ENCODE measurements around the gene LENG1. TPM values are rescaled to one million over a fixed set of nuclear protein-coding genes. Genes with fewer than 3 reads are reported as not detected.

LENG1 gene
- total and polyA plus RNA-seq, 9 donors = 5.2 to 14.0 (median 8.5) TPM

GRCh38 chr19:54148158-54148557 is 11.4 kb downstream of the LENG1 start:
- Histone ChIP-seq H3K27me3 (no peaks in the 10 kb centered on the region), H3K36me3 (no peaks in the 10 kb centered on the region), H3K27ac (peak overlapping the region in 1 of 2 donors; percentile 66), H3K4me3 (no peak overlapping the region), H3K4me1 (ENCODE audit: insufficient read depth) (peaks cover 3% of the 10 kb centered on the region), H3K9me3 (no peaks in the 10 kb centered on the region)
- peak in 1 of 5 donors; percentile 59 for DNase-seq
- 50 to 61% (median 59%) methylated on average over 14 to 19 of the region's 19 CpGs for WGBS, 3 donors
- intact Hi-C loops (cut with DNase I) = no loop called here
- TF ChIP-seq, protein P1, sequence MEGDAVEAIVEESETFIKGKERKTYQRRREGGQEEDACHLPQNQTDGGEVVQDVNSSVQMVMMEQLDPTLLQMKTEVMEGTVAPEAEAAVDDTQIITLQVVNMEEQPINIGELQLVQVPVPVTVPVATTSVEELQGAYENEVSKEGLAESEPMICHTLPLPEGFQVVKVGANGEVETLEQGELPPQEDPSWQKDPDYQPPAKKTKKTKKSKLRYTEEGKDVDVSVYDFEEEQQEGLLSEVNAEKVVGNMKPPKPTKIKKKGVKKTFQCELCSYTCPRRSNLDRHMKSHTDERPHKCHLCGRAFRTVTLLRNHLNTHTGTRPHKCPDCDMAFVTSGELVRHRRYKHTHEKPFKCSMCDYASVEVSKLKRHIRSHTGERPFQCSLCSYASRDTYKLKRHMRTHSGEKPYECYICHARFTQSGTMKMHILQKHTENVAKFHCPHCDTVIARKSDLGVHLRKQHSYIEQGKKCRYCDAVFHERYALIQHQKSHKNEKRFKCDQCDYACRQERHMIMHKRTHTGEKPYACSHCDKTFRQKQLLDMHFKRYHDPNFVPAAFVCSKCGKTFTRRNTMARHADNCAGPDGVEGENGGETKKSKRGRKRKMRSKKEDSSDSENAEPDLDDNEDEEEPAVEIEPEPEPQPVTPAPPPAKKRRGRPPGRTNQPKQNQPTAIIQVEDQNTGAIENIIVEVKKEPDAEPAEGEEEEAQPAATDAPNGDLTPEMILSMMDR (IDR thresholded peaks at IDR 0.05) = no peak
- no peak for TF ChIP-seq POLR2A (IDR thresholded peaks at IDR 0.05)
- TF ChIP-seq EP300 (IDR thresholded peaks at IDR 0.05) = no peak

GRCh38 chr19:54147676-54148075 is 11.8 kb downstream of the LENG1 start:
- Histone ChIP-seq H3K9me3 (no peaks in the 10 kb centered on the region), H3K4me1 (ENCODE audit: insufficient read depth) (peaks cover 3% of the 10 kb centered on the region), H3K27ac (peak overlapping the region in 1 of 2 donors; percentile 66), H3K4me3 (no peak overlapping the region), H3K27me3 (no peaks in the 10 kb centered on the region), H3K36me3 (no peaks in the 10 kb centered on the region)
- peak in 3 of 5 donors; percentile 64 to 73 (median 64) for DNase-seq
- no peak for TF ChIP-seq POLR2A (IDR thresholded peaks at IDR 0.05)
- TF ChIP-seq EP300 (IDR thresholded peaks at IDR 0.05) = no peak
- TF ChIP-seq, protein P1 (IDR thresholded peaks at IDR 0.05) = no peak
- WGBS, 3 donors = 18 to 29% (median 22%) methylated on average over 3 of the region's 3 CpGs
- intact Hi-C loops (cut with DNase I) = no loop called here

DNA sequence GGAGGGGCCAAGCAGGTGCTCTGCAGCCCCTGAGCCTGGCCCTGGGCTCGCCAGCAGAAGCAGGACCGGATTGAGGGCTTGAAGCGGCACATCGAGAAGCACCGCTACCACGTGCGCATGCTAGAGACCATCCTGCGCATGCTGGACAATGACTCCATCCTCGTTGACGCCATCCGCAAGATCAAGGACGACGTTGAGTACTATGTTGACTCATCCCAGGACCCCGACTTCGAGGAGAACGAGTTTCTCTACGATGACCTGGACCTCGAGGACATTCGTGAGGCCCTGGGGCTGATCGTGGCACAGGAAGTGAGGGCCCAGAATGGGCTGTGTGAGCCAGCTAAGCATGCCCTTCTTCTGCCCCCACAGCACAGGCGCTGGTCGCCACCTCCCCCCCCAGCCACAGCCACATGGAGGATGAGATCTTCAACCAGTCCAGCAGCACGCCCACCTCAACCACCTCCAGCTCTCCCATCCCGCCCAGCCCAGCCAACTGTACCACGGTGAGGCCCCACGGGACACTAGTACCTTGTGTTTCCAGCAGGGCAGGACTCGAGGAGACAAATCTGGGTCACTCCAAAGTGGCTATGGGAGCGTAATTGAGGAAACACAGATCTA is 13.9 kb downstream of the LENG1 start:
- no peak for TF ChIP-seq POLR2A (IDR thresholded peaks at IDR 0.05)
- TF ChIP-seq EP300 (IDR thresholded peaks at IDR 0.05) = no peak
- TF ChIP-seq, protein P1 (IDR thresholded peaks at IDR 0.05) = no peak
- no peaks in the 10 kb centered on the region for H3K27me3 ChIP-seq
- no peaks in the 10 kb centered on the region for H3K36me3 ChIP-seq
- H3K27ac ChIP-seq = no peak overlapping the region
- 87 to 93% (median 88%) methylated on average over 28 of the region's 28 CpGs for WGBS, 3 donors
- DNase-seq = no peak
- H3K4me1 ChIP-seq (ENCODE audit: insufficient read depth) = peaks cover 3% of the 10 kb centered on the region
- H3K9me3 ChIP-seq = no peaks in the 10 kb centered on the region
- intact Hi-C loops (cut with DNase I) = no loop called here
- no peak overlapping the region for H3K4me3 ChIP-seq

- Histone ChIP-seq H3K27ac (no peak overlapping the region), H3K4me3 (no peak overlapping the region), H3K27me3 (no peaks in the 10 kb centered on the region), H3K4me1 (ENCODE audit: insufficient read depth) (peaks cover 4% of the 10 kb centered on the region), H3K36me3 (no peaks in the 10 kb centered on the region), H3K9me3 (no peaks in the 10 kb centered on the region)
- 82 to 89% (median 85%) methylated on average over 7 of the region's 7 CpGs for WGBS, 3 donors
- DNase-seq = no peak
- TF ChIP-seq POLR2A (IDR thresholded peaks at IDR 0.05) (no peak), EP300 (IDR thresholded peaks at IDR 0.05) (no peak)
- TF ChIP-seq, protein P1 (IDR thresholded peaks at IDR 0.05) = no peak
- intact Hi-C loops (cut with DNase I) = no loop called here
Measured at GRCh38 chr19:54142166-54142780, 17.2 kb downstream of the LENG1 start.
